Ramos (cell line): ENCODE data around the gene SPRTN.

ENCODE experiments used
- in situ Hi-C: fragments of 300-500 bp; cut with MboI; formaldehyde crosslinking; loops from one replicate; pipeline ENCODE4 v1.14.3; 2022; ENCODE audit warnings: low sequenced_read_pairs; ENCODE audit not compliant: unreplicated experiment

SPRTN gene, protein sequence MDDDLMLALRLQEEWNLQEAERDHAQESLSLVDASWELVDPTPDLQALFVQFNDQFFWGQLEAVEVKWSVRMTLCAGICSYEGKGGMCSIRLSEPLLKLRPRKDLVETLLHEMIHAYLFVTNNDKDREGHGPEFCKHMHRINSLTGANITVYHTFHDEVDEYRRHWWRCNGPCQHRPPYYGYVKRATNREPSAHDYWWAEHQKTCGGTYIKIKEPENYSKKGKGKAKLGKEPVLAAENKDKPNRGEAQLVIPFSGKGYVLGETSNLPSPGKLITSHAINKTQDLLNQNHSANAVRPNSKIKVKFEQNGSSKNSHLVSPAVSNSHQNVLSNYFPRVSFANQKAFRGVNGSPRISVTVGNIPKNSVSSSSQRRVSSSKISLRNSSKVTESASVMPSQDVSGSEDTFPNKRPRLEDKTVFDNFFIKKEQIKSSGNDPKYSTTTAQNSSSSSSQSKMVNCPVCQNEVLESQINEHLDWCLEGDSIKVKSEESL

DNA sequence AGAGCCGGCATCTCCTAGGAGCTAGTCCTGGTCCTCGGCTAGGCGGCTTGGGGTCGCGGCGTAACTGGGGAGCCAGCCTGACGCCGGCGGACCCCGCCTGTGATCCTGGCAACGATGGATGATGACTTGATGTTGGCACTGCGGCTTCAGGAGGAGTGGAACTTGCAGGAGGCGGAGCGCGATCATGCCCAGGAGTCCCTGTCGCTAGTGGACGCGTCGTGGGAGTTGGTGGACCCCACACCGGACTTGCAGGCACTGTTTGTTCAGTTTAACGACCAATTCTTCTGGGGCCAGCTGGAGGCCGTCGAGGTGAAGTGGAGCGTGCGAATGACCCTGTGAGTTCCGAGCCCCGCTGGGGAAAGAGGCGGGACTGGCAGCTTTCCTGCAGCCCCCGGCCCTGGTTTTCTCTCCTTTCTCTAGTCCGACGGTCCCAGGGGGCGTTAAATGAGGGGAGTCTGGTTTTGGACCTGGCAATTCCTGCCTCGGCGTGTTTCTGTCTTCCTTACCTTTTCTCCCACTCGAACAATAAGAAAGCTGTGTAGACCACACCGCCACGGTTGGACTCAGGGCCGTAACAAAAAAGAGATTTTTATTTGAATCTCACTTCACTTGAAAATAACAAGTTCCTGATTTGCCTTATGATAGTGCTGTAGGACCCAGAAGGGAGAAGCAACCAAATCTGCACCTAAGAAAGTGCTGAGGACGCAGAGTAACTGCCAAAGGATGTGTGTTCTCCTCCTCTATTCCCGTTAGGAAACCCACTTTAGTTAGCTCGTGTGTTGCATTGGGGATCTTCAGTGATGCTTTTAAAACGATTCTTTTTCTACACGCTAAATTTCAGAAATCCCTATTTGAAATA lies at the start of gene SPRTN:
TSS of gene SPRTN (plus strand) at position 24 of the 859 bp plus-strand sequence. CDS start at position 115, 91 bp downstream.
- in situ Hi-C loops: no loop called here

DNA sequence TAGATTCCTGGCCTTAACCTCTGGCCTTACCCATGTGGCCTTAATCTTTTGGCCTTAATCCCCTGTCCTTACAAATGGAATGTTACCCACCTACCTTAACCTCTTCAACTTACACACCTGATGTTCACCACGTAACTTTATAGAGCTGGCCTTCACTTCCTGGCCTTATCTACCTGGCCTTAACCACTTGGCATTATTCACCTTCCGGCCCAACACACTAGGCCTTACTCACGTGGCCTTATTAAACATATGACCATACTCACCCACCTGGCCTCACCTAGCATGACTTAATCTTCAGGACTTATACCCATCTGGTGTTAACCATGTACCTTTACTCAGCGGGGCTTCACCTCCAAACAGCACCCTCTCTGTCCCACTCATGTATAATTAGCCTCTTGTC lies 42.2 kb upstream of the SPRTN start:
- in situ Hi-C loops: no loop called here

DNA sequence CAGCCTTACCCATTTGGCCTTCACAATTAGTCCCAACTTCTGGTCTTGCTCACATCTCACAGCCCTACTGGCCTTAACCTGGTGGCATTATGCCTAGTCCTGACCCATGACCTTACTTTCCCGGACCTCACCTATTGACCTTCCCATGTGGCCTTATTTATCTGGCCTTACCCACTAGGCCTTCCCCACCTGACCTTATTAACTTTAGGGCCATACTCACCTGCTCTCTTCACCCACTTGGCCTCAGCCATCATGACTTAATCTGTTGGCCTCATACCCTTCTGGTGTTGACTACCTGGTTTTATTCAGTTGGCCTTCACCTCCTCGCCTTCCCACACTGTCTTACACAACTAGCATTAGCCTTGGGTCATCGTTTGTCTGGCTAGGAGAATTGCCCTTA lies 36.1 kb upstream of the SPRTN start:
- in situ Hi-C loops: no loop called here

DNA sequence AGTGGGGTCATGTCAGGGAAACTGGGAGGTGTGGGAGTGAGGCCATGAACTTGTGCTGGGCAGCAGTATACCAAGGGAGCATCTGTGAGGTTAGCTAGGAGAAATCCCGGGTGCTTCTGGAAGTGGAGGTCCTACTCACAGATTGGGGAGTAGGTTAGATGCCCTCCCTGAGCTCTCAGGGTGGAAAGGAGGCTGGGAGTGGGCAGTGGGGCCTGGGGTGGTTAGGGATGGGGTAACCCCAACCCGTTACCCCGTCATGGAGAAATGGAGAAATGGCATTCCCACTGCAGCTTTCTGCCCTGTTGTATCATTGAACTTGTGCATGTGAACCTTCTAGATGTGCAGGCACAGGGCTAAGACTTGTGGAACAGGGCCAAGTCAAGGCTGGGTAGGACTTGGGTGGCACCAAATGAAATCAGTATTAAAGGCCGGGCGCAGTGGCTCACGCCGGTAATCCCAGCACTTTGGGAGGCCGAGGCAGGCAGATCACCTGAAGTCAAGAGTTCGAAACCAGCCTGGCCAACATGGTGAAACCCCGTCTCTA lies 27.6 kb upstream of the SPRTN start:
- in situ Hi-C loops: no loop called here

DNA sequence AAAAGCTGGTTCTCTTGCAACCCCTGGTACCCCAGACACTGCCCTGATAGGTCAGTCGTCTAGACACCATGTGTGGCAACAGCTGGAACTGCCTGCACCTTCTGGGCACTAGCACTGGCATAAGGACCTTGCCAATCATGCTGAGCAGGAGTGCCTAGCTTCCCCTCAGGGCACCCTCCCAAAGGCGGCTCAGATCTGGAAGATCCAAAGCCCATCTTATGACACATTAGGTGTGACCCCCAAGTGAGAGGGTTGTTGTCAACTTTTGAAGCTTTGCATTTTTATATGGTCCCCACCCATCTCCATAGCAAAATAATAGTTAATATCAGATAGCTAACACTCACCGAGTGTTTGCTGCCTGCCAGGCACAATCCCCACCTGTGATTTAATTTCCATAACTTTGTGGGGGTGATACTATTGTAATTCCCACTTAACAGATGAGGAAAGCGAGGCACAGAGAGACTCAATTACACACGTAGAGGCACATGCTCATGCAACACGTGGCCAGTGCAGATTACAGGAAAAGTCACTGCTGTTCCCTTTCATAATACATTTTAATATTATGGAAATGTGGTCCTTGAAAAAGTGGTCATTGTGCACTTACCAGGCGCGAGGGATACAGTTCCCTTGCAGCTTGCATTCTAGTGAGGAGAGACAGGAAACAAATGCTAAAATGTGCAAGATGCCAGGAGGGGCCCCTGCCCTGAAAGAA lies 26.2 kb upstream of the SPRTN start:
- in situ Hi-C loops: no loop called here

DNA sequence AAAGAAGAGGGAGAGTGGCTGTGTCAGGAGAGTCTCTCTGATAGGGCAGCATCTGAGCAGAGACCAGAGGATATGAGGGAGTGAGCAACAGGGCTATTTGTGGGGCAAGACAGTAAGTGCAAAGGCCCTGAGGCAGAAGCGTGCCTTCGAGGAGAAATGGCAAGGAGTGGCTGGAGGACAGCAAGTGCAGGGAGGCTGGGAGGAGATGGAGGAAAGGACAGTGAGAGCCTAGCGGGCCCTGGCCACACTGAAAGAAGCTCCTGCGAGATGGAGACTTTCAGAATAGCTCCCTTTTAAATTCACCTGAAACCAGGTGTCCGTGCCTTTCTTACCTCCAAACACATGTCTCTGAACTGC lies 25.7 kb upstream of the SPRTN start:
- in situ Hi-C loops: no loop called here

DNA sequence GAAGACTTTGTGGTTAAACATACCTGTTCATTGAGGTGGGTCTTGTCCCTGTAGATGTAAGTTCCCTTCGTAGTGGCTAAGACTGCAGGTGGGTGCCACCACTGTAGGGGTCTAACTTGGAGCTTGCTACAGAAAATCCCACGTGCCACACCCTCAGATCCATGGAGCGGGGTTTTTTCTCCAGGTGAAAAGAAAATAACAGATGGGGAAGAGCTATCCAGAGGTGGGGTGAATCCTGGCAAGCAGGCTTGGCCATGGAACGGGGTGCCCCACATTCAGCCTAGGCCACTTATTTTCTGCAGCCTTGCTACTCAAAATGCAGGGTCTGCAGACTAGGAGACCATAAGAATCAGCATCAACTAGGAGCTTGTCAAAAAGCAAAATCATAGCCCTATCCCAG lies 24.4 kb upstream of the SPRTN start:
- in situ Hi-C loops: no loop called here

DNA sequence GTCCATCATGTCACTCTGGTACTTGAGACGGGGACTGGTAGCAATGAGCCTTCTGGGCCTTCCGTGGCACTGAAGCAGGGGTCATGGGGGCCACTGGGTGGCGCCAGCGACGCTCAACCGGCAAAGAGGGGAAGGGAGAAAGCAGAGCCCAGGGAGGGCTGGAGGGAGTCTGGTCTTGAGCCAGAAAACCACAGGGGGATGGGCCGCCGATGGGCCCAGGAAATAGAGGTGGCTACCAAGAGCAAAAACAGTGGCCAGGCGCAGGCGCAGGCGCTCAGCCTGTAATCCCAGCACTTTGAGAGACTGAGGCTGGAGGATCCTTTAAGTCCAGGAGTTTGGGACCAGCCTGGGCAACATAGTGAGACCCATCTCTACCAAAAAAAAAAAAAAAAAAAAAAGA lies 22.2 kb upstream of the SPRTN start:
- in situ Hi-C loops: no loop called here

DNA sequence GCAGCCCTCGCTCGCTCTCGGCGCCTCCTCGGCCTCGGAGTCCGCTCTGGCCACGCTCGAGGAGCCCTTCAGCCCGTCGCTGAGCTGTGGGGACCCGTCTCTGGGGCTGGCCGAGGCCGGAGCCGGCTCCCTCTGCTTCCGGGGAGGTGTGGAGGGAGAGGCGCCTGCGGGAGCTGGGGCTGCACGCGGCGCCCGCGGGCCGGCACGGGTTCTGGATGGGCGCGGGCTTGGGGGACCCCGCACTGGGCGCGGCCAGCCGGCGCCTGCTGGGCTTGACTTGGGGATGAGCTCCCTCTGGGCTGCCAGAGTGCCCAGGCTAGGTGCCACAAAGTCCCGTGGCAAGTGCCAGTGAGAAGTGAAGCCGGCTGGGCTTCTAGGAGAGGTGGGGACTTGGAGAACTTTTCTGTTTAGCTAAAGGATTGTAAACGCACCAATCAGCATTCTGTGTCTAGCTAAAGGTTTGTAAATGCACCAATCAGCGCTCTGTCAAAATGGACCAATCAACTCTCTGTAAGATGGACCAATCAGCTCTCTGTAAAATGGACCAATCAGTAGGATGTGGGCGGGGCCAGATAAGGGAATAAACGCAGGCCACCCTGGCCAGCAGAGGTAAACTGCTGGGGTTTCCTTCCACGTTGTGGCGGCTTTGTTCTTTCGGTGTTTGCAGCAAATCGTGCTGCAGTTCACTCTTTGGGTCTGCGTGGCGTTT lies 20.6 kb upstream of the SPRTN start:
- in situ Hi-C loops: no loop called here

DNA sequence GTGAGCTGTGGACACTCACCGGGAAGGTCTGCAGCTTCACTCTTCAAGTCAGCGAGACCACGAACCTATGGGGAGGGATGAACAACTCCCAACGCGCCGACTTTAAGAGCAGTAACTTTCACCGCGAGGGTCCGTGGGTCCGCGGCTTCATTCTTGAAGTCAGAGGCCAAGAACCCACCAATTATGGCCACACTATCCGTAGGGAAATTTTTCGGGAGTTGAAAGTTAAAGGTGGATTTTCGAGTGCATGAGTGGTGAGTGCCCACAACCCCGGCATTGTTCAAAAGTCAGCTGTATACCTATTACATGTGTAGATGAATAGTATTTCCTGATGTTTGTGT lies 20.1 kb upstream of the SPRTN start:
- in situ Hi-C loops: no loop called here

DNA sequence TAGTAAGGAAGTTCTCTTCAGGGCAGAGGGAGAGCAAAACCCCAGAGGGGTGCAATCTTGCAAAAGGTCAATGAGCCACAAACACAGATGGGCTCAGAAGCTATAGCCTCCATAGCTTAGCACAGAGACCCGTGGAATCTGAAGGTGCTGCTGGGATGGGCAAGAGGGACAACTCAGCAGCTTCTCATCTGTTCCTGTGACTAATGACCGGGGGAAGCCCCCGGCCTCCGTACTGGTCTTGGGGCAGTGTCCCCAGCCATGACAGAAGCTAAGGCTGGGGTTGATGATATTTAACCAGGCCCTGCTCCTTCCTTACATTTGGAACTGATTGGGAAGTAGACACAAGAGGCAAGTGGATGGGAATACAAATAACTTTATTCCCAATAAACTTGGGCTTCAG lies 19.5 kb upstream of the SPRTN start:
- in situ Hi-C loops: no loop called here

DNA sequence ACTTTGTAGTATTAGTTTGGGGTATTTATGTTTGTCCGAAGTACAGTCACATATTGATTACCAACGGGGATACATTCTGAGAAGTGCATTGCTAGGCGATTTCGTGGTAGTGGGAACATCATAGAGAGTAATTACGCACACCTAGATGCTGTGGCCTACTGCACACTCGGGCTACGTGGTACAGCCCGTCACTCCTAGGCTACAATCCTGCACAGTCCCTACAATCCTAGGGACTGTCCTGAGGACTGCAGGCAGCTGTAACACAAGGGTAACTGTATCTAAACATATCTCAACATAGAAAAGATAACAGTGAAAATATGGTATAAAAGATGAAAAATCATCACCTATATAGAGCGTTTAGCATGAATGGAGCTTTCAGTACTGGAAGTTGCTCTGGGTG lies 19.0 kb upstream of the SPRTN start:
- in situ Hi-C loops: no loop called here

DNA sequence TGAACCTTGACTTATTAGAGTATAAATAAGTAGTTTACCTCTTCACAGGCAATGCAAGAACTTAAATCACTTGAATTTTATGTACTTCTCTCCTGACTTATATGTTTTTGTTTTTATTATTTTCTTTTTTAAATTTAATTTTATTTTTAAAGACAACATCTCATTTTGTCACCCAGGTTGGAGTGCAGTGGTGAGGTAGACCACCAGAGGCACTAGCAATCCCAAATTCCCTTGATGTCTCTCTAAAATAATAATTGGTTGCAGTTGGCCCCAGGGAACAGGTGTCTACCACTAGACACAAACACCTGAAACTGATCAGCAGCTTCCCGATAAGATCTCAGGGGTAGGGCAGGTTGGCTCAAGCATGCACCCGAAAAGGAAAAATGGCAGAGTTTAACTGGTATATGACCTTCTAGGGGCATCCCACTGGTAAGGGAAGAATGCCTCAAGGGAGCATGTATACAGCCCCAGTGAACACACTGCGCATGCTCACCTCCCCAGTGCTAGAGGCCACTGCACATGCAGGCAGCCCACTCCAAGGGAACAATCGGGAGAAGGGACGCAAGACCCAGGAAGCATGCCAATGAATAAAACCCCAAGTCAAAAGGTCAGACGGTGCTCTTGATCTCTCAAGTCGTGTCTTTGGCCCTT lies 15.1 kb upstream of the SPRTN start:
- in situ Hi-C loops: no loop called here

DNA sequence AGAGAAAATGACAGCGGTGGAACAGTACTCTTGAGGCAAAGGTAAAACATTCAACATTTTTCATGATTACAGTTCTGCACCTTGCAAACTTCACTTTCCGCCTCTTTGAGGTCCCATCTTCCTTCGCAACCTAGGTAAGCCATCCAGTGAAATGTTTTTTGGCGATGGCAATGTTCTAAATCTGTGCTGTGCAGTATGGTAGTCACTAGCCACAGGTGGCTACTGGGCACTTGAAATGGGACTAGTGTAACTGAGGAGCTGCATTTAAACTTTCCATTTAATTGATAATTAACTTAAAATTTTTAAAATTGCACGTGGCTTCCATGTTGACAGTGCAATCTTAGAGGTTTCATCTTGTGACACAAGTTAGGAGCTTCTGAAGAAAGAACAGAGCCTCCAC lies 13.4 kb upstream of the SPRTN start:
- in situ Hi-C loops: no loop called here

DNA sequence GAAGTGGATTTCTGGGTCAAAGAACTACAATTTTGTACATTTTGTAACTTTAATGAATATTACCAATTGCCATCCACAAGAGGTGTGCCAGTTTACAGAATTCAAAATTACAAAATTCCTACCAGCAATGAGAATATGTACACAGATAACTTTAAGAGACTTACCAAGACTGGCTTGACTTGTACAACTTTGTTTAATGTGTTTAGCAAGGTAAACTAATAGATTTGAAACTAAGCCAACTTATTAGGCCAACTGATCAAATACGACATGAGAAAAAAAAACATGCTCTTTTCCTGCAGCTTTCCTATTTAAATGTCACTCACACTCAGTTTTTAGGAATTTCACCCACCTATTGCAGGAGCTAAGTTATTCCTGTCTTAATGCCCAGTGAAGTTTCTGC lies 11.8 kb upstream of the SPRTN start:
- in situ Hi-C loops: no loop called here

DNA sequence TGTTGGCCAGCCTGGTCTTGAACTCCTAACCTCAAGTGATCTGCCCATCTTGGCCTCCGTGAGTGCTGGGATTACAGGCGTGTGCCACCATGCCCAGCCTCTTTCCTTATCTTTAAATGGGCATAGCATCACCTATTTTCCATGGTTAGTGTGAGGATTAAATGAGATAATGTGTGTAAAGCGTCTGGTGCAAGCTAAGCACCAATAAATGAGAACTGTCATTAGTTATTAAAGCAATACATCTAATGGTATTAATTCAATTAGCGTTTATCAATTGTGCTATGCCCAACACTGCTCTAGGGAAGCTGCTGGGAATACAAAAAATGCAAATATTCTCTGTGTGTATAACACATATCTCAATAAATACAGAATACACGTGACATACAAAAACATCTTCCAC lies 10.5 kb upstream of the SPRTN start:
- in situ Hi-C loops: no loop called here

DNA sequence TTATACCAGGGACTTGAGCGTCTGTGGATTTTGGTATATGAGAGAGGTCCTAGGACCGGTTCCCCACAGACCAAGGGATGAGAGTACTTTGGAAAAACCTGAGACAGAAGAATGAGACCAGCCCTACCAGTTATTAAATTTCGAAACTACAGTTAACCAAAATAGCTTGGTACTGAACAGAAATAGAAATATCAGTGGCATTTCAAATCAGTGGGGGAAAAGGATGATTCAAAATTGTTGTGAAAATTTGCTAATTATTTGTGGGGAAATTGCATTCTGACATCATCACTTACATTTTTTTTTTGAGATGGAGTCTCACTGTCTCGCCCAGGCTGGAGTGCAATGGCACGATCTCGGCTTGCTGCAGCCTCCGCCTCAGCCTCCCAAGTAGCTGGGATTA lies 8.6 kb upstream of the SPRTN start:
- in situ Hi-C loops: no loop called here

DNA sequence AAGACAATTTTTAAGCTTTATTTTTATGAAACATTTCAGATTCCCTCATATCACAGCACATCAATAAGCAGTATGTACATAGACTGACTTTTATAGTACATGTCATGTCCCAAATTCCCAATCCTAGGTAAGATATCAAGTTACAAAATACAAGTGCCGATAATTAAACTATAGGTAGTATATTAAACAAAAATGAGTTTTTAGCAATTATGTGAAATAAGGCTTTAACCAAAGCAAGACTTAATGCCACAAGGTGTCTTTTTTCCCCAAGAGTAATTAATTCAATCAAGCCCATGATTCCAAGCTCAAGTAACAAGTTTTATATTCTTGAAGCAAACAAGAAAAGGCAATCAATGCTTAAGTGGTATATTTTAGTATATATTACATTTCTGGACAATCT lies 5.3 kb upstream of the SPRTN start:
- in situ Hi-C loops: no loop called here

DNA sequence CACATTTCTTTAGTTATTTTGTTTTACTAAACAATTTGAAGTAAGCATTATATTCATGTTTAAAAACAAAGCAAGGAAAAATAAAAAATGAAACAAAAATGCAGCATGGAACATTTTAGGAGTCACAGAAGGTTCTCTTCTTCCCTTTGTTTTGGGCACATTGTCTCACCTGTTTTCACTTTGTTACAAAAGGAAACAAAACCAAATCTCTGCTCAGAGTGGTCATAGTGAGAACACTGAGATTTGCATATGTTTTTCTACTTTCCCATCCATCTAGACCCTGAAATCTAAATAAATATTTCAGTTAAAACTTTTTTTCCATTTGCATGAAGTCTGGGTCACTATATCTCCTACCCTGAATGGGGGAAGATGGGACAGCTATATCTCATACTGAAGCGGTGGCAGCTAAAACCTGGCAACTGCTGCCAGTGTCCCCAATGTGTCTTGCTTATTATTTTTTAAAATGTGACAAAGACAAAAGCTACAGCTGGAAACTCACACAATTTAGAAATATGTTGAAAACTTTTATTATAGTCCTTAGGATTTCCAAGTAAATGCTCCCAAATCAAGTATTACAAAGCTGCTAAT lies 3.9 kb upstream of the SPRTN start:
- in situ Hi-C loops: no loop called here
